ENCODE measurements around the gene FUT3. TPM values are rescaled to one million over a fixed set of nuclear protein-coding genes. Genes with fewer than 3 reads are reported as not detected.

Gene FUT3
- total RNA-seq, 1 experiment from 2014 or later = 0.48 TPM

DNA sequence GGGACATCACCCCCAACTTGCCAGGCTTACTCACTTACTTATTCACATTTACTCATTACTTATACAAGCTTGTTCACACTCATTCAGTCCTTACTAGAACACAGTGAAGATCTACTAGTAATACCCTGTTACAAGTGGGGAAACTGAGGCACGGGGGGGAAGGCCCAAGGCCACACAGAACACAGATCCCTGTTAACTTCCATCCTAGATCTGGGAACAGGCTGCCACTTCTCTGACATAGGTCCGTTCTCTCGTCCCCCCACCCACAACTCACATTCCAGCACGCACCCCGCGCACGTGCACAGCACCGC is 47.9 kb downstream of the FUT3 start (continued):
- TF ChIP-seq, protein P1, sequence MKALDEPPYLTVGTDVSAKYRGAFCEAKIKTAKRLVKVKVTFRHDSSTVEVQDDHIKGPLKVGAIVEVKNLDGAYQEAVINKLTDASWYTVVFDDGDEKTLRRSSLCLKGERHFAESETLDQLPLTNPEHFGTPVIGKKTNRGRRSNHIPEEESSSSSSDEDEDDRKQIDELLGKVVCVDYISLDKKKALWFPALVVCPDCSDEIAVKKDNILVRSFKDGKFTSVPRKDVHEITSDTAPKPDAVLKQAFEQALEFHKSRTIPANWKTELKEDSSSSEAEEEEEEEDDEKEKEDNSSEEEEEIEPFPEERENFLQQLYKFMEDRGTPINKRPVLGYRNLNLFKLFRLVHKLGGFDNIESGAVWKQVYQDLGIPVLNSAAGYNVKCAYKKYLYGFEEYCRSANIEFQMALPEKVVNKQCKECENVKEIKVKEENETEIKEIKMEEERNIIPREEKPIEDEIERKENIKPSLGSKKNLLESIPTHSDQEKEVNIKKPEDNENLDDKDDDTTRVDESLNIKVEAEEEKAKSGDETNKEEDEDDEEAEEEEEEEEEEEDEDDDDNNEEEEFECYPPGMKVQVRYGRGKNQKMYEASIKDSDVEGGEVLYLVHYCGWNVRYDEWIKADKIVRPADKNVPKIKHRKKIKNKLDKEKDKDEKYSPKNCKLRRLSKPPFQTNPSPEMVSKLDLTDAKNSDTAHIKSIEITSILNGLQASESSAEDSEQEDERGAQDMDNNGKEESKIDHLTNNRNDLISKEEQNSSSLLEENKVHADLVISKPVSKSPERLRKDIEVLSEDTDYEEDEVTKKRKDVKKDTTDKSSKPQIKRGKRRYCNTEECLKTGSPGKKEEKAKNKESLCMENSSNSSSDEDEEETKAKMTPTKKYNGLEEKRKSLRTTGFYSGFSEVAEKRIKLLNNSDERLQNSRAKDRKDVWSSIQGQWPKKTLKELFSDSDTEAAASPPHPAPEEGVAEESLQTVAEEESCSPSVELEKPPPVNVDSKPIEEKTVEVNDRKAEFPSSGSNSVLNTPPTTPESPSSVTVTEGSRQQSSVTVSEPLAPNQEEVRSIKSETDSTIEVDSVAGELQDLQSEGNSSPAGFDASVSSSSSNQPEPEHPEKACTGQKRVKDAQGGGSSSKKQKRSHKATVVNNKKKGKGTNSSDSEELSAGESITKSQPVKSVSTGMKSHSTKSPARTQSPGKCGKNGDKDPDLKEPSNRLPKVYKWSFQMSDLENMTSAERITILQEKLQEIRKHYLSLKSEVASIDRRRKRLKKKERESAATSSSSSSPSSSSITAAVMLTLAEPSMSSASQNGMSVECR (CRISPR knock-in tag; IDR thresholded peaks at IDR 0.05; ENCODE audit: borderline replicate concordance) = no peak; the same call in none of the 2 replicates
- TF ChIP-seq, protein P2, sequence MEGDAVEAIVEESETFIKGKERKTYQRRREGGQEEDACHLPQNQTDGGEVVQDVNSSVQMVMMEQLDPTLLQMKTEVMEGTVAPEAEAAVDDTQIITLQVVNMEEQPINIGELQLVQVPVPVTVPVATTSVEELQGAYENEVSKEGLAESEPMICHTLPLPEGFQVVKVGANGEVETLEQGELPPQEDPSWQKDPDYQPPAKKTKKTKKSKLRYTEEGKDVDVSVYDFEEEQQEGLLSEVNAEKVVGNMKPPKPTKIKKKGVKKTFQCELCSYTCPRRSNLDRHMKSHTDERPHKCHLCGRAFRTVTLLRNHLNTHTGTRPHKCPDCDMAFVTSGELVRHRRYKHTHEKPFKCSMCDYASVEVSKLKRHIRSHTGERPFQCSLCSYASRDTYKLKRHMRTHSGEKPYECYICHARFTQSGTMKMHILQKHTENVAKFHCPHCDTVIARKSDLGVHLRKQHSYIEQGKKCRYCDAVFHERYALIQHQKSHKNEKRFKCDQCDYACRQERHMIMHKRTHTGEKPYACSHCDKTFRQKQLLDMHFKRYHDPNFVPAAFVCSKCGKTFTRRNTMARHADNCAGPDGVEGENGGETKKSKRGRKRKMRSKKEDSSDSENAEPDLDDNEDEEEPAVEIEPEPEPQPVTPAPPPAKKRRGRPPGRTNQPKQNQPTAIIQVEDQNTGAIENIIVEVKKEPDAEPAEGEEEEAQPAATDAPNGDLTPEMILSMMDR (IDR thresholded peaks at IDR 0.05) = no peak
- no peak for TF ChIP-seq USF2 (CRISPR knock-in tag; IDR thresholded peaks at IDR 0.05)
- TF ChIP-seq ZNF396 (CRISPR knock-in tag; IDR thresholded peaks at IDR 0.05; ENCODE audit: borderline replicate concordance) = no peak
- 0 out of 2 replicates have a peak, but pooled peaks have one; percentile 62 for TF ChIP-seq PRDM15 (CRISPR knock-in tag; IDR thresholded peaks at IDR 0.05)
- no peak for TF ChIP-seq ZNF671 (CRISPR knock-in tag; IDR thresholded peaks at IDR 0.05)
- peak; percentile 89 for TF ChIP-seq ZNF219 (CRISPR knock-in tag; IDR thresholded peaks at IDR 0.05; ENCODE audit: borderline replicate concordance)
- no peak for TF ChIP-seq MXD4 (CRISPR knock-in tag; IDR thresholded peaks at IDR 0.05; ENCODE audit: borderline replicate concordance)
- no peak for TF ChIP-seq GTF2I (CRISPR knock-in tag; conservative IDR thresholded peaks at IDR 0.05)
- TF ChIP-seq, protein P3, sequence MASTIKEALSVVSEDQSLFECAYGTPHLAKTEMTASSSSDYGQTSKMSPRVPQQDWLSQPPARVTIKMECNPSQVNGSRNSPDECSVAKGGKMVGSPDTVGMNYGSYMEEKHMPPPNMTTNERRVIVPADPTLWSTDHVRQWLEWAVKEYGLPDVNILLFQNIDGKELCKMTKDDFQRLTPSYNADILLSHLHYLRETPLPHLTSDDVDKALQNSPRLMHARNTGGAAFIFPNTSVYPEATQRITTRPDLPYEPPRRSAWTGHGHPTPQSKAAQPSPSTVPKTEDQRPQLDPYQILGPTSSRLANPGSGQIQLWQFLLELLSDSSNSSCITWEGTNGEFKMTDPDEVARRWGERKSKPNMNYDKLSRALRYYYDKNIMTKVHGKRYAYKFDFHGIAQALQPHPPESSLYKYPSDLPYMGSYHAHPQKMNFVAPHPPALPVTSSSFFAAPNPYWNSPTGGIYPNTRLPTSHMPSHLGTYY (CRISPR knock-in tag; IDR thresholded peaks at IDR 0.05) = no peak
- no peak for TF ChIP-seq MYBL2 (CRISPR knock-in tag; IDR thresholded peaks at IDR 0.05)
- TF ChIP-seq NFYB (CRISPR knock-in tag; conservative IDR thresholded peaks at IDR 0.05; ENCODE audit: low read depth) = no peak
- TF ChIP-seq NR1H2 (CRISPR knock-in tag; IDR thresholded peaks at IDR 0.05) = no peak
- TF ChIP-seq HMGXB4 (CRISPR knock-in tag; IDR thresholded peaks at IDR 0.05) = no peak
- TF ChIP-seq, protein P4, sequence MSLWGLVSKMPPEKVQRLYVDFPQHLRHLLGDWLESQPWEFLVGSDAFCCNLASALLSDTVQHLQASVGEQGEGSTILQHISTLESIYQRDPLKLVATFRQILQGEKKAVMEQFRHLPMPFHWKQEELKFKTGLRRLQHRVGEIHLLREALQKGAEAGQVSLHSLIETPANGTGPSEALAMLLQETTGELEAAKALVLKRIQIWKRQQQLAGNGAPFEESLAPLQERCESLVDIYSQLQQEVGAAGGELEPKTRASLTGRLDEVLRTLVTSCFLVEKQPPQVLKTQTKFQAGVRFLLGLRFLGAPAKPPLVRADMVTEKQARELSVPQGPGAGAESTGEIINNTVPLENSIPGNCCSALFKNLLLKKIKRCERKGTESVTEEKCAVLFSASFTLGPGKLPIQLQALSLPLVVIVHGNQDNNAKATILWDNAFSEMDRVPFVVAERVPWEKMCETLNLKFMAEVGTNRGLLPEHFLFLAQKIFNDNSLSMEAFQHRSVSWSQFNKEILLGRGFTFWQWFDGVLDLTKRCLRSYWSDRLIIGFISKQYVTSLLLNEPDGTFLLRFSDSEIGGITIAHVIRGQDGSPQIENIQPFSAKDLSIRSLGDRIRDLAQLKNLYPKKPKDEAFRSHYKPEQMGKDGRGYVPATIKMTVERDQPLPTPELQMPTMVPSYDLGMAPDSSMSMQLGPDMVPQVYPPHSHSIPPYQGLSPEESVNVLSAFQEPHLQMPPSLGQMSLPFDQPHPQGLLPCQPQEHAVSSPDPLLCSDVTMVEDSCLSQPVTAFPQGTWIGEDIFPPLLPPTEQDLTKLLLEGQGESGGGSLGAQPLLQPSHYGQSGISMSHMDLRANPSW (CRISPR knock-in tag; conservative IDR thresholded peaks at IDR 0.05; ENCODE audit: low read depth) = no peak
- TF ChIP-seq KAT7 (CRISPR knock-in tag; IDR thresholded peaks at IDR 0.05; ENCODE audit: borderline replicate concordance) = no peak
- TF ChIP-seq, protein P5, sequence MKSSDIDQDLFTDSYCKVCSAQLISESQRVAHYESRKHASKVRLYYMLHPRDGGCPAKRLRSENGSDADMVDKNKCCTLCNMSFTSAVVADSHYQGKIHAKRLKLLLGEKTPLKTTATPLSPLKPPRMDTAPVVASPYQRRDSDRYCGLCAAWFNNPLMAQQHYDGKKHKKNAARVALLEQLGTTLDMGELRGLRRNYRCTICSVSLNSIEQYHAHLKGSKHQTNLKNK (CRISPR knock-in tag; IDR thresholded peaks at IDR 0.05) = no peak
- no peak for TF ChIP-seq ZSCAN18 (CRISPR knock-in tag; IDR thresholded peaks at IDR 0.05)
- no peak for TF ChIP-seq ZNF416 (CRISPR knock-in tag; IDR thresholded peaks at IDR 0.05)
- TF ChIP-seq ELF4 (CRISPR knock-in tag; IDR thresholded peaks at IDR 0.05; ENCODE audit: low read depth) = no peak
- no peak for TF ChIP-seq PRRX2 (CRISPR knock-in tag; IDR thresholded peaks at IDR 0.05)

Measured in WTC11 (cell line).